A673 (cell line): ENCODE measurements around the gene SYT14. TPM values are rescaled to one million over a fixed set of nuclear protein-coding genes. Genes with fewer than 3 reads are reported as not detected.

Source experiments
- BruUV-seq: library from RNA; stranded (reverse); fragments of 400-500 nt; replicated peaks from 2 replicates; lab custom pipeline; 2021; lab: Mats Ljungman, UMichigan
- CTCF ChIA-PET: fragments of 300-600 bp; sonication (Branson Sonifier 250); formaldehyde crosslinking; loops from one replicate; lab custom pipeline; 2022; ENCODE audit warnings: antibody characterized with exemption; lab: Charles Lee
- POLR2A ChIA-PET: fragments of 300-600 bp; sonication (Branson Sonifier 250); formaldehyde crosslinking; loops from one replicate; lab custom pipeline; 2022; ENCODE audit warnings: antibody characterized with exemption; ENCODE audit not compliant: low non-redundant PET; lab: Charles Lee
- DNase-seq: peaks from one replicate; pipeline ENCODE4 v3.0.0-alpha.2; 2015; ENCODE audit warnings: low spot score
- H3K27ac ChIP-seq: fragments of 200-600 bp; sonication (generic); 2 replicates; pipeline ENCODE4 v1.5.1; 2016; ENCODE audit warnings: mixed run types, low read depth, mild to moderate bottlenecking, mixed read lengths, antibody characterized with exemption, low read length; ENCODE audit not compliant: poor library complexity, severe bottlenecking
- H3K27me3 ChIP-seq: fragments of 200-600 bp; sonication (generic); replicated peaks from 2 replicates; pipeline ENCODE4 v1.6.1; 2017; ENCODE audit warnings: mixed run types, low read depth, mild to moderate bottlenecking, mixed read lengths, antibody characterized with exemption, low read length; ENCODE audit not compliant: insufficient read depth, poor library complexity
- H3K36me3 ChIP-seq: fragments of 200-600 bp; sonication (generic); 2 replicates; pipeline ENCODE4 v1.6.1; 2016; ENCODE audit warnings: mixed run types, mild to moderate bottlenecking, mixed read lengths, antibody characterized with exemption, low read length; ENCODE audit not compliant: insufficient read depth, poor library complexity, severe bottlenecking
- H3K4me1 ChIP-seq: fragments of 200-600 bp; sonication (generic); 2 replicates; pipeline ENCODE4 v1.6.1; 2017; ENCODE audit warnings: mixed run types, mild to moderate bottlenecking, mixed read lengths, antibody characterized with exemption, low read length; ENCODE audit not compliant: insufficient read depth, poor library complexity, severe bottlenecking
- H3K4me3 ChIP-seq: fragments of 200-600 bp; sonication (generic); 2 replicates; pipeline ENCODE4 v1.5.1; 2016; ENCODE audit warnings: low read depth, mixed run types, mild to moderate bottlenecking, mixed read lengths, low read length; ENCODE audit not compliant: poor library complexity, severe bottlenecking
- H3K9me3 ChIP-seq: fragments of 200-600 bp; sonication (generic); 2 replicates; pipeline ENCODE4 v1.6.1; 2016; ENCODE audit warnings: mixed run types, low read depth, mild to moderate bottlenecking, mixed read lengths, antibody characterized with exemption, low read length; ENCODE audit not compliant: poor library complexity, severe bottlenecking
- CTCF ChIP-seq: fragments of 300-800, 200-600 bp; sonication (generic); conservative IDR thresholded peaks from 2 replicates; pipeline ENCODE4 v1.5.1; 2017; ENCODE audit warnings: low read depth, mild to moderate bottlenecking, antibody characterized with exemption, low read length, moderate library complexity, mixed read lengths
- EZH2 ChIP-seq: fragments of 200-600 bp; sonication (generic); IDR thresholded peaks from 2 replicates; pipeline ENCODE4 v1.6.1; 2017; ENCODE audit warnings: borderline replicate concordance, low read depth, mild to moderate bottlenecking, mixed read lengths, antibody characterized with exemption, low read length; ENCODE audit not compliant: poor library complexity, severe bottlenecking
- intact Hi-C: fragments of 100-400 bp; cut with micrococcal nuclease; formaldehyde crosslinking; loops from one replicate; pipeline ENCODE4 v1.10.0; 2022; ENCODE audit not compliant: unreplicated experiment
- total RNA-seq: library from RNA; stranded (reverse); gene quantifications from 2 replicates; pipeline ENCODE4 v1.2.3, GENCODE V29; 2021

SYT14 gene
- total RNA-seq, 1 experiment from 2014 or later, result 22.4 TPM

- ChIA-PET CTCF (no interaction called here), POLR2A (no interaction called here)
- intact Hi-C loops, result no loop called here
- TF ChIP-seq CTCF, result no peak
- TF ChIP-seq EZH2, result no peak
- Histone ChIP-seq H3K36me3 (no peaks in the 10 kb centered on the region), H3K9me3 (no peaks in the 10 kb centered on the region), H3K4me3 (no peak overlapping the region), H3K4me1 (peaks cover 12% of the 10 kb centered on the region), H3K27ac (no peak overlapping the region), H3K27me3 (no peaks in the 10 kb centered on the region)
- BruUV-seq, result no TSS peak
- peak; percentile 53 for DNase-seq
Observed at GRCh38 chr1:210072129-210072528, 134.1 kb downstream of the SYT14 start.

GRCh38 chr1:210072896-210073504, 135.0 kb downstream of the SYT14 start:
- H3K27ac ChIP-seq, result no peak overlapping the region
- CTCF ChIA-PET, result no interaction called here
- DNase-seq, result no peak
- H3K36me3 ChIP-seq, result no peaks in the 10 kb centered on the region
- H3K9me3 ChIP-seq, result no peaks in the 10 kb centered on the region
- TF ChIP-seq CTCF (no peak), EZH2 (no peak)
- H3K4me1 ChIP-seq, result peaks cover 12% of the 10 kb centered on the region
- H3K27me3 ChIP-seq, result no peaks in the 10 kb centered on the region
- POLR2A ChIA-PET, result no interaction called here
- H3K4me3 ChIP-seq, result no peak overlapping the region
- no TSS peak for BruUV-seq
- intact Hi-C loops, result no loop called here

- Histone ChIP-seq H3K4me1 (peaks cover 12% of the 10 kb centered on the region), H3K9me3 (no peaks in the 10 kb centered on the region), H3K27ac (no peak overlapping the region), H3K36me3 (no peaks in the 10 kb centered on the region), H3K4me3 (no peak overlapping the region), H3K27me3 (no peaks in the 10 kb centered on the region)
- BruUV-seq, result no TSS peak
- DNase-seq, result no peak
- CTCF ChIA-PET, result no interaction called here
- TF ChIP-seq EZH2 (no peak), CTCF (no peak)
- POLR2A ChIA-PET, result no interaction called here
- intact Hi-C loops, result no loop called here
Observed at GRCh38 chr1:210074904-210075303, 136.9 kb downstream of the SYT14 start.
